H1 (cell line): ENCODE data around the gene GRHL3. TPM values are rescaled to one million over a fixed set of nuclear protein-coding genes. Genes with fewer than 3 reads are reported as not detected.

ENCODE experiments used
- CTCF ChIA-PET: fragments of 300-600 bp; sonication (Branson Sonifier 250); formaldehyde crosslinking; loops from one replicate; lab custom pipeline; 2021; ENCODE audit not compliant: partially characterized antibody; lab: Charles Lee
- POLR2A ChIA-PET: fragments of 300-600 bp; sonication (Branson Sonifier 250); formaldehyde crosslinking; loops from one replicate; lab custom pipeline; 2021; ENCODE audit warnings: inconsistent platforms; ENCODE audit not compliant: partially characterized antibody; lab: Charles Lee
- DNase-seq, 2 experiments: peaks; one replicate each; pipeline versions ENCODE4 v3.0.0 to v3.0.0-alpha.2; 2010 to 2022; ENCODE audit warnings: low spot score in 2 of 2, low read depth in 1 of 2, mixed read lengths in 1 of 2
- FAIRE-seq: peaks from 2 replicates; lab custom pipeline; 2011; peaks lifted over from hg19 to GRCh38; lab: Jason Lieb, UNC
- H2AFZ ChIP-seq: 2 replicates; pipeline ENCODE4 v1.8.1; 2012; ENCODE audit warnings: low read length, inconsistent platforms
- H2AK5ac ChIP-seq: 2 replicates; pipeline ENCODE4 v1.6.1; 2013; ENCODE audit warnings: low read depth, low read length
- H2BK120ac ChIP-seq: replicated peaks from 2 replicates; pipeline ENCODE3; 2013; ENCODE audit warnings: low read depth, low read length, inconsistent platforms
- H2BK12ac ChIP-seq: 2 replicates; pipeline ENCODE4 v1.6.1; 2013; ENCODE audit warnings: low read depth, low read length
- H2BK15ac ChIP-seq: 2 replicates; pipeline ENCODE4 v1.6.1; 2013; ENCODE audit warnings: low read length
- H2BK20ac ChIP-seq: 2 replicates; pipeline ENCODE4 v1.6.1; 2013; ENCODE audit warnings: low read length
- H2BK5ac ChIP-seq: 2 replicates; pipeline ENCODE4 v1.6.1; 2013; ENCODE audit warnings: low read depth, low read length
- H3K14ac ChIP-seq: 2 replicates; pipeline ENCODE4 v1.6.1; 2013; ENCODE audit warnings: inconsistent platforms; ENCODE audit not compliant: insufficient read length
- H3K18ac ChIP-seq: 2 replicates; pipeline ENCODE4 v1.6.1; 2013; ENCODE audit warnings: low read length; ENCODE audit errors: extremely low read depth
- H3K23ac ChIP-seq: 2 replicates; pipeline ENCODE4 v1.6.1; 2013; ENCODE audit warnings: inconsistent platforms; ENCODE audit not compliant: insufficient read length
- H3K23me2 ChIP-seq: 2 replicates; pipeline ENCODE4 v1.6.1; 2013; ENCODE audit warnings: low read depth, low read length
- H3K27ac ChIP-seq: 2 replicates; pipeline ENCODE4 v1.6.1; 2011; ENCODE audit warnings: low read depth, low read length, inconsistent platforms
- H3K27me3 ChIP-seq, 4 experiments: replicated peaks in 1 of 4; 1 replicate in 1 of 4; 2 replicates in 3 of 4; pipeline versions ENCODE4 v1.6.1 to v1.8.1; 2011 to 2013; ENCODE audit warnings: low read length in 3 of 4, mild to moderate bottlenecking in 3 of 4, inconsistent platforms in 2 of 4, mixed read lengths in 2 of 4, moderate library complexity in 1 of 4; ENCODE audit not compliant: control insufficient read depth in 3 of 4, insufficient read depth in 3 of 4; ENCODE audit errors: extremely low read depth in 1 of 4
- H3K36me3 ChIP-seq, 4 experiments: 2 replicates each; pipeline versions ENCODE4 v1.6.1 to v1.8.1; 2011 to 2013; ENCODE audit warnings: mild to moderate bottlenecking in 4 of 4, low read length in 3 of 4, moderate library complexity in 2 of 4, control low read depth in 1 of 4, inconsistent platforms in 1 of 4; ENCODE audit not compliant: insufficient read depth in 4 of 4, control insufficient read depth in 2 of 4
- H3K4ac ChIP-seq: replicated peaks from 2 replicates; pipeline ENCODE3; 2013; ENCODE audit warnings: low read length, low read depth, mixed read lengths, inconsistent platforms; ENCODE audit not compliant: insufficient read length
- H3K4me1 ChIP-seq, 4 experiments: replicated peaks in 1 of 4; 1 replicate in 1 of 4; 2 replicates in 3 of 4; pipeline versions ENCODE4 v1.6.1 to v1.8.1; 2011 to 2013; ENCODE audit warnings: low read length in 3 of 4, inconsistent platforms in 2 of 4, mixed read lengths in 1 of 4; ENCODE audit not compliant: insufficient read depth in 4 of 4, control insufficient read depth in 3 of 4
- H3K4me2 ChIP-seq, 2 experiments: 2 replicates each; pipeline versions ENCODE4 v1.6.1 to v1.8.1; 2011 to 2013; ENCODE audit warnings: low read depth in 2 of 2, low read length in 2 of 2, control low read depth in 1 of 2, inconsistent platforms in 1 of 2, mild to moderate bottlenecking in 1 of 2; ENCODE audit not compliant: insufficient read depth in 1 of 2
- H3K4me3 ChIP-seq, 4 experiments: fragments of 200-600, 300-600 bp in 1 of 4; sonication (generic), shearing (Covaris generic), sonication (Bioruptor Twin) in 1 of 4; 2 replicates each; pipeline versions ENCODE4 v1.5.1 to v1.8.1; 2011 to 2016; ENCODE audit warnings: low read length in 4 of 4, low read depth in 3 of 4, control low read depth in 2 of 4, inconsistent platforms in 2 of 4, mild to moderate bottlenecking in 2 of 4, mixed read lengths in 1 of 4, moderate library complexity in 1 of 4; ENCODE audit not compliant: insufficient read depth in 2 of 4; ENCODE audit errors: extremely low read depth in 1 of 4
- H3K56ac ChIP-seq: replicated peaks from 2 replicates; pipeline ENCODE3; 2013; ENCODE audit warnings: low read depth, mild to moderate bottlenecking, mixed read lengths, low read length, inconsistent platforms; ENCODE audit not compliant: insufficient read length
- H3K79me1 ChIP-seq: 2 replicates; pipeline ENCODE4 v1.6.1; 2013; ENCODE audit warnings: low read depth, low read length, control low read depth
- H3K79me2 ChIP-seq, 2 experiments: 2 replicates each; pipeline versions ENCODE4 v1.6.1 to v1.8.1; 2012 to 2013; ENCODE audit warnings: low read length in 2 of 2, mild to moderate bottlenecking in 2 of 2, inconsistent platforms in 1 of 2; ENCODE audit not compliant: insufficient read depth in 2 of 2, control insufficient read depth in 1 of 2
- H3K9ac ChIP-seq, 4 experiments: replicated peaks in 1 of 4; 1 replicate in 1 of 4; 2 replicates in 3 of 4; pipeline versions ENCODE4 v1.6.1 to v1.8.1; 2011 to 2013; ENCODE audit warnings: low read depth in 3 of 4, low read length in 3 of 4, control low read depth in 2 of 4, mild to moderate bottlenecking in 2 of 4, moderate library complexity in 2 of 4, inconsistent platforms in 1 of 4; ENCODE audit errors: extremely low read depth in 1 of 4
- H3K9me3 ChIP-seq, 2 experiments: 2 replicates each; pipeline versions ENCODE4 v1.6.1 to v1.8.1; 2012 to 2013; ENCODE audit warnings: mild to moderate bottlenecking in 2 of 2, moderate library complexity in 2 of 2, control low read depth in 1 of 2, inconsistent platforms in 1 of 2, low read depth in 1 of 2, low read length in 1 of 2, mixed read lengths in 1 of 2; ENCODE audit not compliant: insufficient read depth in 2 of 2
- H4K20me1 ChIP-seq, 2 experiments: replicated peaks in 1 of 2; 2 replicates each; pipeline versions ENCODE3 to v1.8.1; 2011 to 2013; ENCODE audit warnings: inconsistent platforms in 2 of 2, low read length in 2 of 2, mild to moderate bottlenecking in 1 of 2; ENCODE audit not compliant: insufficient read depth in 2 of 2, control insufficient read depth in 1 of 2
- H4K5ac ChIP-seq: 2 replicates; pipeline ENCODE4 v1.6.1; 2013; ENCODE audit warnings: low read length, low read depth, mixed read lengths, inconsistent platforms; ENCODE audit not compliant: insufficient read length
- H4K8ac ChIP-seq: 2 replicates; pipeline ENCODE4 v1.8.0; 2013; ENCODE audit warnings: mild to moderate bottlenecking, moderate library complexity, low read length, inconsistent platforms; ENCODE audit not compliant: insufficient read depth; ENCODE audit errors: extremely low read depth
- H4K91ac ChIP-seq: replicated peaks from 2 replicates; pipeline ENCODE3; 2013; ENCODE audit warnings: low read length, mixed read lengths, inconsistent platforms; ENCODE audit not compliant: insufficient read length
- ATF2 ChIP-seq: IDR thresholded peaks from 2 replicates; pipeline ENCODE4 v1.6.1; 2012; ENCODE audit warnings: low read length, inconsistent platforms
- BACH1 ChIP-seq: IDR thresholded peaks from 2 replicates; pipeline ENCODE4 v1.6.1; 2012; ENCODE audit warnings: low read length, improper control_type of control experiment
- CBX8 ChIP-seq: fragments of 300-800, 300-1000 bp; sonication (generic); IDR thresholded peaks from 2 replicates; pipeline ENCODE4 v1.7.1; 2016; ENCODE audit warnings: low read depth, low read length, borderline replicate concordance
- HDAC2 ChIP-seq, 2 experiments: fragments of 300-600 bp in 1 of 2; sonication (generic) in 1 of 2; IDR thresholded peaks; 2 replicates each; pipeline ENCODE4 v1.6.1; 2011 to 2012; ENCODE audit warnings: low read depth in 2 of 2, low read length in 2 of 2, mild to moderate bottlenecking in 2 of 2, moderate library complexity in 2 of 2, borderline replicate concordance in 1 of 2, inconsistent platforms in 1 of 2
- NRF1 ChIP-seq: IDR thresholded peaks from 2 replicates; pipeline ENCODE4 v1.6.1; 2011; ENCODE audit warnings: mild to moderate bottlenecking, low read depth, low read length, improper control_type of control experiment
- WGBS, 2 experiments: shearing (Covaris generic) in 1 of 2; methylation state at CpG; one replicate each; pipeline versions ENCODE4 v1.1.6 to v1.1.7; 2013 to 2015; ENCODE audit warnings: low lambda C conversion rate in 2 of 2, mixed read lengths in 2 of 2, inconsistent platforms in 1 of 2, low coverage in 1 of 2, missing lambda C conversion rate in 1 of 2; ENCODE audit not compliant: insufficient replicate concordance in 2 of 2, insufficient coverage in 1 of 2, insufficient read length in 1 of 2; ENCODE audit errors: extremely low coverage in 1 of 2, missing lambda C conversion rate in 1 of 2; 5-methylcytosine and 5-hydroxymethylcytosine counted together
- polyA plus RNA-seq, 7 experiments: library from polyadenylated mRNA; depleted of rRNA in 3 of 7; stranded (reverse) in 5 of 7; unstranded in 2 of 7; fragments of >200 nt in 5 of 7; fragments of 200-250 nt in 2 of 7; gene quantifications; 1 replicate in 5 of 7; 2 replicates in 1 of 7; 4 replicates in 1 of 7; pipeline versions ENCODE4 v1.2.1 to v1.2.3, GENCODE V29; 2011 to 2013; ENCODE audit warnings: missing spikeins in 2 of 7, mixed read lengths in 2 of 7
- total RNA-seq: library from RNA; stranded (reverse); fragmentation: NEBNext Ultra II Directional; extraction: Animal tissue kit (Norgen Biotek cat#: 25700); gene quantifications from 2 replicates; pipeline ENCODE4 v1.2.1, GENCODE V29; 2021

Gene GRHL3
- total and polyA plus RNA-seq, 2 of the 8 experiments (the other 6 are each of a cell fraction or from before 2014, with no cell fraction given), result 0.80 to 1.8 TPM

GRCh38 chr1:24276791-24277190 is 42.4 kb upstream of the GRHL3 start:
- H4K8ac ChIP-seq, result no peak overlapping the region
- H2BK12ac ChIP-seq, result no peak overlapping the region
- H2AK5ac ChIP-seq, result no peak overlapping the region
- no peak overlapping the region; a peak in 1 of 7 replicates for H3K9ac ChIP-seq
- FAIRE-seq (no peak), DNase-seq (no peak)
- H2BK5ac ChIP-seq, result no peak overlapping the region
- H3K14ac ChIP-seq, result no peak overlapping the region
- no peaks in the 10 kb centered on the region for H3K4me1 ChIP-seq
- no peak overlapping the region for H3K18ac ChIP-seq
- H2BK15ac ChIP-seq, result no peak overlapping the region
- H3K36me3 ChIP-seq, result no peaks in the 10 kb centered on the region
- no peak overlapping the region for H3K4ac ChIP-seq
- no peak overlapping the region for H3K56ac ChIP-seq
- CTCF ChIA-PET, result interaction anchor here (0.6 to 5.3 kb wide), 5 partner anchors 63 to 413 kb away, joined by 3 to 27 read pairs (median 4); no protein-coding TSS in a partner anchor
- no peak overlapping the region for H3K23ac ChIP-seq
- POLR2A ChIA-PET, result no interaction called here
- H2BK120ac ChIP-seq, result no peak overlapping the region
- H3K27me3 ChIP-seq, result no peaks in the 10 kb centered on the region
- no peak overlapping the region for H4K91ac ChIP-seq
- H3K79me2 ChIP-seq, result no peaks in the 10 kb centered on the region
- no peak overlapping the region for H2BK20ac ChIP-seq
- no peak overlapping the region for H2AFZ ChIP-seq
- H3K4me2 ChIP-seq, result no peak overlapping the region
- no peaks in the 10 kb centered on the region for H3K9me3 ChIP-seq
- H4K20me1 ChIP-seq, result no peaks in the 10 kb centered on the region
- no peaks in the 10 kb centered on the region for H3K23me2 ChIP-seq
- 84% methylated on average over 6 of the region's 6 CpGs; no CpG with 5 or more reads in 1 of the 2 experiments for WGBS, 2 experiments
- H3K27ac ChIP-seq, result no peak overlapping the region
- H4K5ac ChIP-seq, result no peak overlapping the region
- H3K4me3 ChIP-seq, result no peak overlapping the region
- TF ChIP-seq ATF2 (no peak), CBX8 (no peak), BACH1 (no peak), NRF1 (no peak), HDAC2 (IDR thresholded peaks at IDR 0.05; ENCODE audit: borderline replicate concordance in 1 of 2, low read depth in 2 of 2, low read length in 2 of 2) (no peak)
- no peaks in the 10 kb centered on the region for H3K79me1 ChIP-seq
